ENCODE results near the gene LHX4.

LHX4 gene

DNA sequence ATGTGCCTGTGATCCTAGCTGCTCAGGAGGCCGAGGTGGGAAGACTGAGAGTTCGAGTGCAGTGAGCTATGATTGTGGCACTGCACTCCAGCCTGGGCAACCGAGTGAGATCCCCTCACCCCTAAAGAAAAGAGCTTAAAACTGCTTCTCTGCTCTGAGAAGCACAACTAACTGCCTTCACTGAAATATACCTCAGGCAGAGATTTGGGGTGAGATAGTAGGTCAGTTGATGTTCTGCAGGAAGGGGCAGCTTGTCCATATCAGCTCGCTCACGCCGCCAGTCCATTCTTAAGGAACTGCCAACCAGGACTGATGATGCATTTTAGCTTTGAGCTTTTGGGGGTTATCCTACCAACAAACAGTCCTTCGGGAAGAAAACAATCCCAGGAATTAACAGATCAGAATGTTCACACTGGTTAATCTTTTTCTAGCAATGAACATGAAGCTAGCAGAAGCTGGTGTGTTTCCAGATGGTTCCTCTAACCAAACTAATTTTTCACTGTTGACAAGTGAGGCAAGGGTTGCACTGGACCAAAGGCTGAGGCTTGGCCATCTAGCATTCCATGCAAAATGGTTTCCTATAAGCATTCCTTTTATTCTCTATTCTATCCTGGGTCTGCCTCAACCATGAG is 31.6 kb downstream of the LHX4 start:
- no peak overlapping the region for H3K4me3 ChIP-seq (ENCODE audit: low read length)
- DNase-seq (ENCODE audit: low read depth) = no peak
- TF ChIP-seq, protein P1, sequence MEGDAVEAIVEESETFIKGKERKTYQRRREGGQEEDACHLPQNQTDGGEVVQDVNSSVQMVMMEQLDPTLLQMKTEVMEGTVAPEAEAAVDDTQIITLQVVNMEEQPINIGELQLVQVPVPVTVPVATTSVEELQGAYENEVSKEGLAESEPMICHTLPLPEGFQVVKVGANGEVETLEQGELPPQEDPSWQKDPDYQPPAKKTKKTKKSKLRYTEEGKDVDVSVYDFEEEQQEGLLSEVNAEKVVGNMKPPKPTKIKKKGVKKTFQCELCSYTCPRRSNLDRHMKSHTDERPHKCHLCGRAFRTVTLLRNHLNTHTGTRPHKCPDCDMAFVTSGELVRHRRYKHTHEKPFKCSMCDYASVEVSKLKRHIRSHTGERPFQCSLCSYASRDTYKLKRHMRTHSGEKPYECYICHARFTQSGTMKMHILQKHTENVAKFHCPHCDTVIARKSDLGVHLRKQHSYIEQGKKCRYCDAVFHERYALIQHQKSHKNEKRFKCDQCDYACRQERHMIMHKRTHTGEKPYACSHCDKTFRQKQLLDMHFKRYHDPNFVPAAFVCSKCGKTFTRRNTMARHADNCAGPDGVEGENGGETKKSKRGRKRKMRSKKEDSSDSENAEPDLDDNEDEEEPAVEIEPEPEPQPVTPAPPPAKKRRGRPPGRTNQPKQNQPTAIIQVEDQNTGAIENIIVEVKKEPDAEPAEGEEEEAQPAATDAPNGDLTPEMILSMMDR (conservative IDR thresholded peaks at IDR 0.05; ENCODE audit: low read depth, low read length) = no peak

- no peak overlapping the region for H3K4me3 ChIP-seq (ENCODE audit: low read length)
Measured at GRCh38 chr1:180262628-180263488, 32.8 kb downstream of the LHX4 start.

GRCh38 chr1:180264595-180264994 is 34.5 kb downstream of the LHX4 start:
- DNase-seq (ENCODE audit: low read depth) = no peak
- no peak overlapping the region for H3K4me3 ChIP-seq (ENCODE audit: low read length)
- TF ChIP-seq, protein P1 (conservative IDR thresholded peaks at IDR 0.05; ENCODE audit: low read depth, low read length) = no peak

More at GRCh38 chr1:180262628-180263488, 32.8 kb downstream of the LHX4 start:
- DNase-seq (ENCODE audit: low read depth) = no peak
- TF ChIP-seq, protein P1 (conservative IDR thresholded peaks at IDR 0.05; ENCODE audit: low read depth, low read length) = no peak

DNA sequence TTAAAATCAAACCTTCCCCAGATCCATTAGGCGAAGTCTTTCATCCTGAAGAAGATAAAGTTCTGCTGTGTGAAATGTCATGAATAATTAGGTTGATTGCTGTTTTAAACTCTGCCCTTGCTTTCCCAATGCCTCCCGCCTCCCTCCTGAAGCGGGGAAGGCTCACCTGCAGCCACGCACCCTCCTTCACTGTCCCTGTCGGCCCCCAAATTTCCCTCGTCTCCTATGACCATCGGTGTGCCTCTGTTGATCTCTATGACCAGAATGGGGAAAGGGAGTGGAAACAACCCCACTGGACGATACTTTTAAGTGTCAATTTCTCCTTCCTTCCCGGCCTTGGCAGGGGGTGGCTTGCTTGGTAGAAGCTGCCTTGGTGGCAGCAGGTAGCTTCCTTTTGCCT is 35.1 kb downstream of the LHX4 start:
- TF ChIP-seq, protein P1 (conservative IDR thresholded peaks at IDR 0.05; ENCODE audit: low read depth, low read length) = no peak
- no peak overlapping the region for H3K4me3 ChIP-seq (ENCODE audit: low read length)
- DNase-seq (ENCODE audit: low read depth) = no peak

DNA sequence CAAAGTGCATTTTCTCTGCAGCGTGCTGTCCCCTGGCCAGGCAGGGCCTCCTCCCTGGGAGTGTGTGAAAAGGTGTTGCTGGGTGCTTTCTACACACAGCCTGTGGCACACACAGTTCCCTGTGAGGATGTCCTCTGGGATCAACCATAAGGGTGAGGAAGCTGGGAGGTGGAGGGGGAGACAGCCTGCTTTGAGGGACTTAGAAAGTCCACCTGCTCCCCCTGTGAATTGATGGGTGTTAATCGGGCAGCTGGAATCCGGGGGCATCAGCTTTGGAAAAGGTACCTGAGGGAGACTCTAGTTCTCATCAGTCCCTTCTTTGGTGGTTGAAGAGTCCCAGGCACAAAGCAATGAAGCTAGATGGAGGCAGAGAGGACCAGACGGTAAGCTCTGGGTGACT is 35.8 kb downstream of the LHX4 start:
- DNase-seq (ENCODE audit: low read depth) = no peak
- H3K4me3 ChIP-seq (ENCODE audit: low read length) = no peak overlapping the region
- TF ChIP-seq, protein P1 (conservative IDR thresholded peaks at IDR 0.05; ENCODE audit: low read depth, low read length) = no peak

GRCh38 chr1:180266275-180267210 is 36.5 kb downstream of the LHX4 start:
- DNase-seq (ENCODE audit: low read depth) = no peak
- no peak overlapping the region for H3K4me3 ChIP-seq (ENCODE audit: low read length)
- TF ChIP-seq, protein P1 (conservative IDR thresholded peaks at IDR 0.05; ENCODE audit: low read depth, low read length) = no peak

Data from retinal pigment epithelial cell (primary cell).